ENCODE results near the gene CEBPE.

The CEBPE gene

GRCh38 chr14:23142826-23143225, 23.8 kb upstream of the CEBPE start:
- DNase-seq: no peak

- DNase-seq: no peak
These were observed 22.8 kb upstream of the CEBPE start for GRCh38 chr14:23141706-23142444.

GRCh38 chr14:23140371-23140770, 21.3 kb upstream of the CEBPE start:
- DNase-seq: no peak

- DNase-seq: no peak
These were observed 20.8 kb upstream of the CEBPE start for GRCh38 chr14:23139874-23140273.

GRCh38 chr14:23137813-23138535, 18.9 kb upstream of the CEBPE start:
- DNase-seq: no peak

- DNase-seq: no peak
These were observed 18.2 kb upstream of the CEBPE start for GRCh38 chr14:23137192-23137812.

- DNase-seq: no peak
These were observed 17.6 kb upstream of the CEBPE start for GRCh38 chr14:23136566-23137133.

GRCh38 chr14:23132970-23133369, 13.9 kb upstream of the CEBPE start:
- no peak for DNase-seq

- DNase-seq: no peak
These were observed 12.4 kb upstream of the CEBPE start for GRCh38 chr14:23131482-23131881.

- DNase-seq: no peak
These were observed 11.8 kb upstream of the CEBPE start for GRCh38 chr14:23130871-23131270.

- DNase-seq: no peak
These were observed 10.8 kb upstream of the CEBPE start for GRCh38 chr14:23129759-23130316.

GRCh38 chr14:23128969-23129758, 10.1 kb upstream of the CEBPE start:
- DNase-seq: no peak

- no peak for DNase-seq
These were observed 8.8 kb upstream of the CEBPE start for GRCh38 chr14:23127861-23128260.

GRCh38 chr14:23126548-23127278, 7.7 kb upstream of the CEBPE start:
- DNase-seq: no peak

GRCh38 chr14:23125933-23126524, 7.0 kb upstream of the CEBPE start:
- DNase-seq: no peak

GRCh38 chr14:23125011-23125410, 6.0 kb upstream of the CEBPE start:
- no peak for DNase-seq

- no peak for DNase-seq
These were observed 5.4 kb upstream of the CEBPE start for GRCh38 chr14:23124337-23124954.

GRCh38 chr14:23123419-23123818, 4.4 kb upstream of the CEBPE start:
- DNase-seq: no peak

- no peak for DNase-seq
These were observed 3.0 kb upstream of the CEBPE start for GRCh38 chr14:23122086-23122485.

- DNase-seq: no peak
These were observed 2.3 kb upstream of the CEBPE start for GRCh38 chr14:23121361-23121771.
